COR-L47 (cell line): Measurements from ENCODE around the gene CYB5D1.
"Not testable (repeated sequence)": the region's sequence is repeated elsewhere in the genome, so short reads cannot be mapped to it uniquely, and the experiment has no call there.

Experiments used
- DNase-seq: peaks from one replicate; lab custom pipeline; 2025; lab: John Stamatoyannopoulos, UW

Gene CYB5D1

GRCh38 chr17:7857713-7858521 lies at the start of gene CYB5D1:
Gene CYB5D1, plus strand, starts transcription at chr17:7858003. Its CDS starts 132 bp downstream, at chr17:7858135.
- DNase-seq = peak; percentile 88

- DNase-seq = no peak
Observed at GRCh38 chr17:7809086-7809790, 48.6 kb upstream of the CYB5D1 start.

- not testable (repeated sequence) for DNase-seq
Observed at GRCh38 chr17:7809791-7810343, 47.9 kb upstream of the CYB5D1 start.

GRCh38 chr17:7811251-7811650 lies 46.6 kb upstream of the CYB5D1 start:
- DNase-seq = no peak

GRCh38 chr17:7814969-7815368 lies 42.8 kb upstream of the CYB5D1 start:
- no peak for DNase-seq

- no peak for DNase-seq
Observed at GRCh38 chr17:7816926-7817642, 40.7 kb upstream of the CYB5D1 start.

- no peak for DNase-seq
Observed at GRCh38 chr17:7817643-7817964, 40.2 kb upstream of the CYB5D1 start.

- DNase-seq = no peak
Observed at GRCh38 chr17:7818026-7818425, 39.8 kb upstream of the CYB5D1 start.

GRCh38 chr17:7818746-7819645 lies 38.8 kb upstream of the CYB5D1 start:
- no peak for DNase-seq

- DNase-seq = no peak
Observed at GRCh38 chr17:7820231-7820630, 37.6 kb upstream of the CYB5D1 start.

- DNase-seq = no peak
Observed at GRCh38 chr17:7822126-7822525, 35.7 kb upstream of the CYB5D1 start.

GRCh38 chr17:7823581-7824001 lies 34.2 kb upstream of the CYB5D1 start:
- DNase-seq = no peak

- DNase-seq = no peak
Observed at GRCh38 chr17:7824021-7824924, 33.5 kb upstream of the CYB5D1 start.

GRCh38 chr17:7825206-7825990 lies 32.4 kb upstream of the CYB5D1 start:
- no peak for DNase-seq

GRCh38 chr17:7830616-7831015 lies 27.2 kb upstream of the CYB5D1 start:
- no peak for DNase-seq

- no peak for DNase-seq
Observed at GRCh38 chr17:7831233-7831632, 26.6 kb upstream of the CYB5D1 start.

- DNase-seq = no peak
Observed at GRCh38 chr17:7832431-7832830, 25.4 kb upstream of the CYB5D1 start.

- DNase-seq = no peak
Observed at GRCh38 chr17:7833011-7833794, 24.6 kb upstream of the CYB5D1 start.
